Endothelial cell of umbilical vein (primary cell): Measurements from ENCODE around the gene POLR2F. TPM values are rescaled to one million over a fixed set of nuclear protein-coding genes. Genes with fewer than 3 reads are reported as not detected.

Experiments used
- BruUV-seq: library from RNA; stranded (reverse); fragments of 400-500 nt; replicated peaks from 2 replicates; lab custom pipeline; 2021; lab: Mats Ljungman, UMichigan
- CTCF ChIA-PET: fragments of 300-600, 350-600 bp; sonication (Branson Sonifier 250); formaldehyde crosslinking; loops from one replicate; lab custom pipeline; 2021; ENCODE audit warnings: antibody characterized with exemption, inconsistent platforms; lab: Charles Lee
- POLR2A ChIA-PET: fragments of 300-600, 350-600 bp; sonication (Branson Sonifier 250); formaldehyde crosslinking; loops from one replicate; lab custom pipeline; 2021; ENCODE audit warnings: antibody characterized with exemption, inconsistent platforms; lab: Charles Lee
- DNase-seq: peaks from one replicate; pipeline ENCODE4 v3.0.0-alpha.2; 2011; ENCODE audit warnings: low read depth, low spot score
- FAIRE-seq: peaks from 2 replicates; lab custom pipeline; 2011; peaks lifted over from hg19 to GRCh38; lab: Jason Lieb, UNC
- H2AFZ ChIP-seq: 2 replicates; pipeline ENCODE4 v1.6.0; 2012; ENCODE audit warnings: low read depth, low read length, control low read depth, inconsistent platforms
- H3K27ac ChIP-seq: 2 replicates; pipeline ENCODE4 v1.5.1; 2011; ENCODE audit warnings: low read depth, mild to moderate bottlenecking, control low read depth, low read length, moderate library complexity; ENCODE audit not compliant: insufficient read depth
- H3K27me3 ChIP-seq, 2 experiments: 2 replicates each; pipeline versions ENCODE4 v1.6.0 to v1.6.1; 2011; ENCODE audit warnings: low read length in 2 of 2, mixed read lengths in 1 of 2; ENCODE audit not compliant: control insufficient read depth in 2 of 2, insufficient read depth in 2 of 2
- H3K36me3 ChIP-seq, 2 experiments: 2 replicates in 1 of 2; 3 replicates in 1 of 2; pipeline ENCODE4 v1.5.1; 2011; ENCODE audit warnings: low read length in 2 of 2, mild to moderate bottlenecking in 1 of 2, moderate library complexity in 1 of 2; ENCODE audit not compliant: control insufficient read depth in 2 of 2, insufficient read depth in 2 of 2; ENCODE audit errors: extremely low read depth in 1 of 2
- H3K4me1 ChIP-seq: 3 replicates; pipeline ENCODE4 v1.5.1; 2011; ENCODE audit warnings: mild to moderate bottlenecking, low read length; ENCODE audit not compliant: control insufficient read depth, insufficient read depth; ENCODE audit errors: extremely low read depth
- H3K4me2 ChIP-seq: 2 replicates; pipeline ENCODE4 v1.6.1; 2011; ENCODE audit warnings: low read length, control low read depth, mixed read lengths; ENCODE audit not compliant: insufficient read depth
- H3K4me3 ChIP-seq, 3 experiments: fragments of 200-600 bp in 1 of 3; sonication (generic), shearing (Covaris generic) in 1 of 3; replicated peaks in 1 of 3; 2 replicates each; pipeline ENCODE4 v1.5.1; 2011 to 2016; ENCODE audit warnings: control low read depth in 3 of 3, low read length in 3 of 3, mild to moderate bottlenecking in 2 of 3, inconsistent platforms in 1 of 3, low read depth in 1 of 3, moderate library complexity in 1 of 3; ENCODE audit not compliant: insufficient read depth in 1 of 3
- H3K79me2 ChIP-seq: 2 replicates; pipeline ENCODE4 v1.6.0; 2012; ENCODE audit warnings: low read length, inconsistent platforms; ENCODE audit not compliant: control insufficient read depth, insufficient read depth
- H3K9ac ChIP-seq: replicated peaks from 2 replicates; pipeline ENCODE3; 2011; ENCODE audit warnings: low read length, control low read depth; ENCODE audit not compliant: insufficient read depth; ENCODE audit errors: extremely low read depth
- H3K9me1 ChIP-seq: replicated peaks from 3 replicates; pipeline ENCODE4 v1.6.0; 2011; ENCODE audit warnings: mild to moderate bottlenecking, low read length; ENCODE audit not compliant: control insufficient read depth, insufficient read depth; ENCODE audit errors: extremely low read depth
- H3K9me3 ChIP-seq: replicated peaks from 2 replicates; pipeline ENCODE4 v1.5.1; 2012; ENCODE audit warnings: low read length, inconsistent platforms; ENCODE audit not compliant: control insufficient read depth, insufficient read depth
- H4K20me1 ChIP-seq: replicated peaks from 2 replicates; pipeline ENCODE3; 2011; ENCODE audit warnings: mild to moderate bottlenecking, low read length; ENCODE audit not compliant: control insufficient read depth, insufficient read depth; ENCODE audit errors: extremely low read depth
- MYC ChIP-seq: IDR thresholded peaks from one replicate; pipeline ENCODE4 v1.6.1; 2011; ENCODE audit warnings: mild to moderate bottlenecking, low read depth, low read length
- POLR2A ChIP-seq: IDR thresholded peaks from 2 replicates; pipeline ENCODE4 v1.6.1; 2012; ENCODE audit warnings: low read depth, mild to moderate bottlenecking, control low read depth, low read length
- POLR2AphosphoS5 ChIP-seq: IDR thresholded peaks from 2 replicates; pipeline ENCODE4 v1.6.1; 2012; ENCODE audit warnings: low read depth, mild to moderate bottlenecking, control low read depth, low read length, moderate library complexity; ENCODE audit not compliant: insufficient read depth
- dilution Hi-C: fragments of 300-500 bp; cut with MboI; formaldehyde crosslinking; loops from one replicate; pipeline ENCODE4 v1.15.0; 2019; ENCODE audit warnings: low sequenced_read_pairs; ENCODE audit not compliant: extremely low pct_ligation_motif_present
- intact Hi-C: fragments of 100-400 bp; cut with micrococcal nuclease; formaldehyde crosslinking; loops from one replicate; pipeline ENCODE4 v1.10.0; 2022
- polyA plus RNA-seq, 4 experiments: library from polyadenylated mRNA; depleted of rRNA in 3 of 4; stranded (reverse) in 3 of 4; unstranded in 1 of 4; fragments of >200 nt; gene quantifications; 2 replicates each; pipeline versions ENCODE4 v1.2.1 to v1.2.3, GENCODE V29; 2011 to 2012; ENCODE audit warnings: missing spikeins in 1 of 4
- total RNA-seq: library from RNA; stranded (reverse); gene quantifications from 2 replicates; pipeline ENCODE4 v1.2.3, GENCODE V29; 2021
- TF ChIP-seq, protein P1 (sequence below), 2 donors: IDR thresholded peaks; 1 replicate in 1 of 2; 2 replicates in 1 of 2; pipeline ENCODE4 v1.5.1; 2011; ENCODE audit warnings: low read length in 2 of 2, mild to moderate bottlenecking in 2 of 2, moderate library complexity in 2 of 2, control low read depth in 1 of 2, inconsistent platforms in 1 of 2, low read depth in 1 of 2; ENCODE audit not compliant: insufficient read depth in 1 of 2; ENCODE audit errors: extremely low read depth in 1 of 2

The POLR2F gene
- total and polyA plus RNA-seq, 2 donors (not counting 3 experiments of a cell fraction or from before 2014, with no cell fraction given): 106 to 112 TPM

DNA sequence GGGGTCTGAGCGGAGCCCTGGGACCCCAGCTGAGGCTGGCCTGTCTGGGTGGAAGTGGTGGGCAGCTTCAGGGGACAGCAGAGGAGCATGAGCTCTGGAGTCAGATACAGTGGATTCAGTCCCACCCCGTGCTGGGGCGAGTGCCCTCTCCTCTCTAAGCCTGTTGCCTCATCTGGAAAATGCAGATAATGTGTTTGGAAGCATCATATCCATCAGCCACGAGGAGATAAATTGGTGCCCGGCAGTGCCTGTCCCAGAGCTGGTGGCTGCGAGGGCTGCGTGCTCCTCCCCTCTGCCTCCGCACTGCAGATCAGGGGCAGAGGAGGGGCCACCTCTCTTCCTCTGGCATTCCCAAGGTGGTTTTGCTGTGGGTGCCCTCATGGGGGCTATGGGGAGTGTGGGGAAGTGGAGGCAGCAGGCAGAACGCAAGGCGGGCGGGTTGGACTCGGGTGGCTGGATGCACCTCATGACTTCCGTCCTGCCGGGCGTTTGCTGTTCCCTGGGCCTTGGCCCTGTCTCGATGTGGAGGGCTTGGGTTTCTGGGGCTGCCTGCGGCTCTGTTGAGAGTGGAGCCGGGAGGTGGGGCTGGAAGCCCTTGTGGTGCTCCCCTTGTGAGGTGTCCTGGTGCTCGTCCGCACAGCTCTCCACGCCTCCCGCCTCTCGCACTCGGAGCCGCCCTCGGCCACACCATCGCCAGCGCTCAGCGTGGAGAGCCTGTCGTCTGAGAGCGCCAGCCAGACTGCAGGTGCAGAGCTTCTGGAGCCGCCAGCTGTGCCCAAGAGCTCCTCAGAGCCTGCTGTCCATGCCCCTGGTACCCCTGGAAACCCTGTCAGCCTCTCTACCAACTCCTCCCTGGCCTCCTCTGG lies 26.5 kb upstream of the POLR2F start:
- CTCF ChIA-PET: no interaction called here
- dilution Hi-C loops: no loop called here
- H3K36me3 ChIP-seq: peaks cover 5 to 33% of the 10 kb centered on the region in 2 experiments

More for the DNA sequence above, 26.5 kb upstream of the POLR2F start:
- Histone ChIP-seq H3K27ac (no peak overlapping the region), H4K20me1 (no peaks in the 10 kb centered on the region), H3K9ac (no peak overlapping the region), H3K4me1 (peaks cover 15% of the 10 kb centered on the region), H3K4me2 (no peak overlapping the region), H3K9me1 (no peaks in the 10 kb centered on the region), H3K79me2 (no peaks in the 10 kb centered on the region), H3K4me3 (no peak overlapping the region), H3K27me3 (no peaks in the 10 kb centered on the region), H3K9me3 (no peaks in the 10 kb centered on the region), H2AFZ (no peak overlapping the region)
- FAIRE-seq (no peak), DNase-seq (no peak)
- BruUV-seq: no TSS peak
- POLR2A ChIA-PET: interaction anchor here (0.5 kb wide), 1 partner anchor 169 kb away, joined by 3 read pairs; no protein-coding TSS in a partner anchor
- no peak for TF ChIP-seq POLR2A
- TF ChIP-seq, protein P1, sequence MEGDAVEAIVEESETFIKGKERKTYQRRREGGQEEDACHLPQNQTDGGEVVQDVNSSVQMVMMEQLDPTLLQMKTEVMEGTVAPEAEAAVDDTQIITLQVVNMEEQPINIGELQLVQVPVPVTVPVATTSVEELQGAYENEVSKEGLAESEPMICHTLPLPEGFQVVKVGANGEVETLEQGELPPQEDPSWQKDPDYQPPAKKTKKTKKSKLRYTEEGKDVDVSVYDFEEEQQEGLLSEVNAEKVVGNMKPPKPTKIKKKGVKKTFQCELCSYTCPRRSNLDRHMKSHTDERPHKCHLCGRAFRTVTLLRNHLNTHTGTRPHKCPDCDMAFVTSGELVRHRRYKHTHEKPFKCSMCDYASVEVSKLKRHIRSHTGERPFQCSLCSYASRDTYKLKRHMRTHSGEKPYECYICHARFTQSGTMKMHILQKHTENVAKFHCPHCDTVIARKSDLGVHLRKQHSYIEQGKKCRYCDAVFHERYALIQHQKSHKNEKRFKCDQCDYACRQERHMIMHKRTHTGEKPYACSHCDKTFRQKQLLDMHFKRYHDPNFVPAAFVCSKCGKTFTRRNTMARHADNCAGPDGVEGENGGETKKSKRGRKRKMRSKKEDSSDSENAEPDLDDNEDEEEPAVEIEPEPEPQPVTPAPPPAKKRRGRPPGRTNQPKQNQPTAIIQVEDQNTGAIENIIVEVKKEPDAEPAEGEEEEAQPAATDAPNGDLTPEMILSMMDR (IDR thresholded peaks at IDR 0.05; ENCODE audit: extremely low read depth in 1 of 2, insufficient read depth in 1 of 2, low read depth in 1 of 2, low read length in 2 of 2): no peak
- no peak for TF ChIP-seq POLR2AphosphoS5
- no peak for TF ChIP-seq MYC
- intact Hi-C loops: no loop called here
